K562 (cell line): ENCODE data around the gene FAM107B. TPM values are rescaled to one million over a fixed set of nuclear protein-coding genes. Genes with fewer than 3 reads are reported as not detected.

Source experiments
- ATAC-seq: fragments of 200-7000 bp; cut with Tn5 transposase; 3 replicates; pipeline ENCODE4 v1.9.1; 2020; ENCODE audit warnings: moderate library complexity
- BruUV-seq: library from RNA; stranded (reverse); fragments of 400-500 nt; replicated peaks from 2 replicates; lab custom pipeline; 2021; lab: Mats Ljungman, UMichigan
- CTCF ChIA-PET: fragments of 300-600 bp; formaldehyde crosslinking; extraction: SDS; loops from one replicate; lab custom pipeline; 2021; ENCODE audit warnings: low intra/inter-chr PET ratio; lab: Yijun Ruan, JAX
- POLR2A ChIA-PET: fragments of 300-600, 350-650 bp; sonication (Branson Sonifier 250); formaldehyde crosslinking; extraction: SDS; loops from one replicate; lab custom pipeline; 2021; ENCODE audit warnings: antibody characterized with exemption, inconsistent platforms; lab: Yijun Ruan, JAX
- DNase-seq, 4 experiments: peaks; one replicate each; pipeline versions ENCODE4 v3.0.0 to v3.0.0-alpha.2; 2011 to 2018; ENCODE audit warnings: low spot score in 3 of 4, mixed read lengths in 3 of 4; ENCODE audit errors: extremely low read depth in 1 of 4
- FAIRE-seq: peaks from 2 replicates; lab custom pipeline; 2011; peaks lifted over from hg19 to GRCh38; lab: Jason Lieb, UNC
- H2AFZ ChIP-seq: 2 replicates; pipeline ENCODE4 v1.6.0; 2011; ENCODE audit warnings: low read depth, low read length, control low read depth, inconsistent platforms
- H3K27ac ChIP-seq: fragments of 200-600 bp; 3 replicates; pipeline ENCODE4 v1.8.0; 2011; ENCODE audit warnings: low read depth, mild to moderate bottlenecking, control low read depth, inconsistent platforms, low read length, moderate library complexity, mixed read lengths; ENCODE audit errors: extremely low read depth
- H3K27me3 ChIP-seq, 2 experiments: fragments of 300-600 bp in 1 of 2; 2 replicates in 1 of 2; 3 replicates in 1 of 2; pipeline versions ENCODE4 v1.6.0 to v1.8.0; 2011; ENCODE audit warnings: inconsistent platforms in 2 of 2, low read length in 2 of 2, mild to moderate bottlenecking in 1 of 2, mixed read lengths in 1 of 2, moderate library complexity in 1 of 2; ENCODE audit not compliant: control insufficient read depth in 2 of 2, insufficient read depth in 2 of 2
- H3K36me3 ChIP-seq: fragments of 300-600 bp; 3 replicates; pipeline ENCODE4 v1.8.0; 2011; ENCODE audit warnings: mild to moderate bottlenecking, low read length, inconsistent platforms; ENCODE audit not compliant: control insufficient read depth, insufficient read depth
- H3K4me1 ChIP-seq, 2 experiments: fragments of 200-600 bp in 1 of 2; replicated peaks in 1 of 2; 2 replicates in 1 of 2; 3 replicates in 1 of 2; pipeline versions ENCODE4 v1.5.1 to v1.8.0; 2011; ENCODE audit warnings: inconsistent platforms in 2 of 2, low read length in 2 of 2, mild to moderate bottlenecking in 1 of 2, mixed read lengths in 1 of 2, moderate library complexity in 1 of 2; ENCODE audit not compliant: control insufficient read depth in 2 of 2, insufficient read depth in 2 of 2
- H3K4me2 ChIP-seq: 2 replicates; pipeline ENCODE4 v1.6.1; 2011; ENCODE audit warnings: low read length, control low read depth, inconsistent platforms, mixed read lengths; ENCODE audit not compliant: insufficient read depth
- H3K4me3 ChIP-seq: fragments of 200-600 bp; sonication (generic), shearing (Covaris generic); 2 replicates; pipeline ENCODE4 v1.5.1; 2016; ENCODE audit warnings: control low read depth, inconsistent platforms
- H3K79me2 ChIP-seq: fragments of 200-600 bp; 3 replicates; pipeline ENCODE4 v1.8.0; 2011; ENCODE audit warnings: low read length, inconsistent platforms; ENCODE audit not compliant: control insufficient read depth, insufficient read depth
- H3K9ac ChIP-seq, 2 experiments: 2 replicates each; pipeline versions ENCODE4 v1.6.0 to v1.6.1; 2011; ENCODE audit warnings: low read depth in 2 of 2, low read length in 2 of 2, control low read depth in 1 of 2, inconsistent platforms in 1 of 2, mild to moderate bottlenecking in 1 of 2, mixed read lengths in 1 of 2; ENCODE audit not compliant: insufficient read depth in 1 of 2
- H3K9me1 ChIP-seq: one replicate; pipeline ENCODE4 v1.6.0; 2011; ENCODE audit warnings: inconsistent platforms, mild to moderate bottlenecking, low read length, moderate library complexity; ENCODE audit not compliant: control insufficient read depth, insufficient read depth
- H3K9me3 ChIP-seq: replicated peaks from 2 replicates; pipeline ENCODE4 v1.5.1; 2011; ENCODE audit warnings: low read depth, low read length, inconsistent platforms; ENCODE audit not compliant: control insufficient read depth, insufficient read depth
- H4K20me1 ChIP-seq: replicated peaks from 2 replicates; pipeline ENCODE4 v1.6.1; 2011; ENCODE audit warnings: low read length, inconsistent platforms, mixed read lengths; ENCODE audit not compliant: control insufficient read depth, insufficient read depth
- ATF1 ChIP-seq, 2 experiments: fragments of 450-650 bp in 1 of 2; IDR thresholded peaks; 2 replicates each; pipeline ENCODE4 v1.6.1; 2016; ENCODE audit warnings: missing compliant biosample characterization in 1 of 2, missing genetic modification characterization in 1 of 2
- BDP1 ChIP-seq: IDR thresholded peaks from 3 replicates; pipeline ENCODE4 v1.6.1; 2011; ENCODE audit not compliant: insufficient read length, insufficient read depth
- FOXO4 ChIP-seq: fragments of 450-650 bp; formaldehyde crosslinking; IDR thresholded peaks from 2 replicates; pipeline ENCODE4 v1.4.0; 2020; ENCODE audit warnings: mild to moderate bottlenecking, moderate library complexity
- HES1 ChIP-seq: fragments of 450-650 bp; IDR thresholded peaks from 2 replicates; pipeline ENCODE4 v1.6.1; 2016; ENCODE audit warnings: low read depth, mild to moderate bottlenecking, moderate library complexity
- HLTF ChIP-seq: fragments of 450-650 bp; IDR thresholded peaks from 2 replicates; pipeline ENCODE4 v1.6.1; 2016
- NFRKB ChIP-seq: fragments of 450-650 bp; IDR thresholded peaks from 2 replicates; pipeline ENCODE4 v1.6.1; 2016; ENCODE audit warnings: low read depth
- POLR2A ChIP-seq: fragments of 450-650 bp; conservative IDR thresholded peaks from 2 replicates; pipeline ENCODE4 v1.6.1; 2016
- REST ChIP-seq, 2 experiments: fragments of 450-650 bp; formaldehyde crosslinking in 1 of 2; IDR thresholded peaks; 2 replicates each; pipeline versions ENCODE4 v1.4.0 to v1.6.1; 2014 to 2020; ENCODE audit warnings: mild to moderate bottlenecking in 2 of 2, borderline replicate concordance in 1 of 2, low read depth in 1 of 2
- SAFB ChIP-seq: fragments of 200-400 bp; formaldehyde crosslinking; IDR thresholded peaks from 2 replicates; pipeline ENCODE4 v1.6.1; 2017; ENCODE audit warnings: low read depth, low read length, borderline replicate concordance
- SLC30A9 ChIP-seq: fragments of 250-450 bp; sonication (Bioruptor Pico); IDR thresholded peaks from 2 replicates; pipeline ENCODE4 v1.8.0; 2022; ENCODE audit warnings: mild to moderate bottlenecking, moderate library complexity
- SMC3 ChIP-seq: conservative IDR thresholded peaks from 2 replicates; pipeline ENCODE4 v1.6.1; 2011; ENCODE audit warnings: low read depth, low read length, improper control_type of control experiment; ENCODE audit not compliant: insufficient read depth
- ZNF695 ChIP-seq: fragments of 450-650 bp; formaldehyde crosslinking; IDR thresholded peaks from 2 replicates; pipeline ENCODE4 v1.4.0; 2020; ENCODE audit warnings: mild to moderate bottlenecking, moderate library complexity
- WGBS: fragments of 100-300 bp; shearing (Covaris generic); methylation state at CpG from one replicate; pipeline ENCODE4 v1.1.6; 2016; ENCODE audit warnings: low coverage, mixed read lengths; ENCODE audit not compliant: insufficient coverage; ENCODE audit errors: missing lambda C conversion rate; 5-methylcytosine and 5-hydroxymethylcytosine counted together
- in situ Hi-C: fragments of 300-500 bp; cut with MboI; formaldehyde crosslinking; loops from 4 replicates; pipeline ENCODE4 v1.15.0; 2018; ENCODE audit warnings: inconsistent platforms, mixed read lengths
- intact Hi-C: fragments of 100-400 bp; cut with micrococcal nuclease; formaldehyde crosslinking; loops from 2 replicates; pipeline ENCODE4 v1.14.2; 2022
- polyA plus RNA-seq, 8 experiments: library from polyadenylated mRNA; depleted of rRNA in 4 of 8; stranded (reverse) in 5 of 8; unstranded in 3 of 8; fragments of >200 nt; fragmentation: Nextera tagmentation in 2 of 8; fragmentation: Illumina TruSeq in 1 of 8; extraction: Ambion mirVana in 2 of 8; extraction: Trizol in 1 of 8; gene quantifications; 2 replicates each; pipeline versions ENCODE4 v1.2.1 to v1.2.3, GENCODE V29; 2011 to 2014; ENCODE audit warnings: inconsistent platforms in 1 of 8, missing spikeins in 1 of 8
- total RNA-seq, 7 experiments: library from RNA; depleted of rRNA in 6 of 7; stranded (reverse); fragments of >200 nt in 6 of 7; fragmentation: Illumina TruSeq in 2 of 7; extraction: Trizol in 2 of 7; gene quantifications; 2 replicates each; pipeline versions ENCODE4 v1.2.1 to v1.2.3, GENCODE V29; 2011 to 2021; ENCODE audit warnings: low replicate concordance in 1 of 7

FAM107B gene
- total and polyA plus RNA-seq, 9 of the 15 experiments (the other 6 are each of a cell fraction or from before 2014, with no cell fraction given) = 0.40 to 2.8 (median 1.4) TPM

GRCh38 chr10:14648946-14649345 lies 125.8 kb downstream of the FAM107B start:
- Histone ChIP-seq H3K4me2 (no peak overlapping the region), H3K4me3 (no peak overlapping the region), H3K27me3 (peaks cover 9 to 10% of the 10 kb centered on the region in 2 experiments; a peak in 3 of 5 replicates), H3K4me1 (no peaks in the 10 kb centered on the region), H3K27ac (no peak overlapping the region), H2AFZ (no peak overlapping the region), H4K20me1 (no peaks in the 10 kb centered on the region), H3K9ac (no peak overlapping the region), H3K36me3 (no peaks in the 10 kb centered on the region), H3K9me3 (no peaks in the 10 kb centered on the region), H3K9me1 (no peaks in the 10 kb centered on the region), H3K79me2 (no peaks in the 10 kb centered on the region)
- 0% methylated on average over 2 of the region's 2 CpGs for WGBS
- no peak for DNase-seq
- CTCF ChIA-PET = no interaction called here
- intact Hi-C loops (no loop called here), in situ Hi-C loops (no loop called here)
- BruUV-seq = no TSS peak
- FAIRE-seq = no peak
- ATAC-seq = no peak
- POLR2A ChIA-PET = no interaction called here
- no peak for TF ChIP-seq REST (IDR thresholded peaks at IDR 0.05; ENCODE audit: borderline replicate concordance)
- TF ChIP-seq REST (CRISPR knock-in tag; IDR thresholded peaks at IDR 0.05; ENCODE audit: low read depth) = no peak
- no peak for TF ChIP-seq SMC3
- no peak for TF ChIP-seq BDP1
- no peak for TF ChIP-seq HLTF
- TF ChIP-seq SLC30A9 (CRISPR knock-in tag) = no peak
- TF ChIP-seq POLR2A = no peak
- no peak for TF ChIP-seq FOXO4 (CRISPR knock-in tag)
- TF ChIP-seq HES1 = no peak
- no peak for TF ChIP-seq SAFB
- TF ChIP-seq ZNF695 (CRISPR knock-in tag) = no peak
- TF ChIP-seq NFRKB = no peak
- TF ChIP-seq ATF1 (CRISPR knock-in tag; IDR thresholded peaks at IDR 0.05) = no peak
- no peak for TF ChIP-seq ATF1 (tag; IDR thresholded peaks at IDR 0.05)
